HG03108 (cell line): ENCODE data around the gene ITPRIP.

Source experiments
- ATAC-seq: cut with Tn5 transposase; IDR thresholded peaks from one replicate; pipeline ENCODE4 v1.9.1; 2021; ENCODE audit warnings: moderate library complexity; ENCODE audit not compliant: unreplicated experiment

Gene ITPRIP

GRCh38 chr10:104288355-104288754, 49.9 kb downstream of the ITPRIP start:
- no peak for ATAC-seq

- no peak for ATAC-seq
Observed at GRCh38 chr10:104286939-104287338, 51.3 kb downstream of the ITPRIP start.

- ATAC-seq: no peak
Observed at GRCh38 chr10:104284846-104285245, 53.4 kb downstream of the ITPRIP start.

GRCh38 chr10:104281694-104282093, 56.6 kb downstream of the ITPRIP start:
- no peak for ATAC-seq

GRCh38 chr10:104279550-104280259, 58.6 kb downstream of the ITPRIP start:
- ATAC-seq: no peak

- ATAC-seq: no peak
Observed at GRCh38 chr10:104277785-104278184, 60.5 kb downstream of the ITPRIP start.

GRCh38 chr10:104276192-104276591, 62.1 kb downstream of the ITPRIP start:
- no peak for ATAC-seq

GRCh38 chr10:104274762-104275721, 63.2 kb downstream of the ITPRIP start:
- no peak for ATAC-seq

- no peak for ATAC-seq
Observed at GRCh38 chr10:104273899-104274575, 64.2 kb downstream of the ITPRIP start.

GRCh38 chr10:104273286-104273685, 65.0 kb downstream of the ITPRIP start:
- no peak for ATAC-seq

- ATAC-seq: peak; percentile 98
Observed at GRCh38 chr10:104268713-104269645, 69.3 kb downstream of the ITPRIP start, which contains the start of gene GSTO2. Gene GSTO2, plus strand, starts transcription at chr10:104269184. Its CDS starts 5,732 bp downstream, at chr10:104274916.

- ATAC-seq: no peak
Observed at GRCh38 chr10:104268405-104268712, 69.9 kb downstream of the ITPRIP start.

GRCh38 chr10:104267721-104268404, 70.4 kb downstream of the ITPRIP start:
- ATAC-seq: no peak

GRCh38 chr10:104264783-104265182, 73.5 kb downstream of the ITPRIP start:
- ATAC-seq: no peak

- ATAC-seq: no peak
Observed at GRCh38 chr10:104262055-104262454, 76.2 kb downstream of the ITPRIP start.

- no peak for ATAC-seq
Observed at GRCh38 chr10:104260775-104261115, 77.5 kb downstream of the ITPRIP start.

GRCh38 chr10:104259999-104260774, 78.1 kb downstream of the ITPRIP start:
- no peak for ATAC-seq
